ENCODE results near the gene TBX6.

Gene TBX6

DNA sequence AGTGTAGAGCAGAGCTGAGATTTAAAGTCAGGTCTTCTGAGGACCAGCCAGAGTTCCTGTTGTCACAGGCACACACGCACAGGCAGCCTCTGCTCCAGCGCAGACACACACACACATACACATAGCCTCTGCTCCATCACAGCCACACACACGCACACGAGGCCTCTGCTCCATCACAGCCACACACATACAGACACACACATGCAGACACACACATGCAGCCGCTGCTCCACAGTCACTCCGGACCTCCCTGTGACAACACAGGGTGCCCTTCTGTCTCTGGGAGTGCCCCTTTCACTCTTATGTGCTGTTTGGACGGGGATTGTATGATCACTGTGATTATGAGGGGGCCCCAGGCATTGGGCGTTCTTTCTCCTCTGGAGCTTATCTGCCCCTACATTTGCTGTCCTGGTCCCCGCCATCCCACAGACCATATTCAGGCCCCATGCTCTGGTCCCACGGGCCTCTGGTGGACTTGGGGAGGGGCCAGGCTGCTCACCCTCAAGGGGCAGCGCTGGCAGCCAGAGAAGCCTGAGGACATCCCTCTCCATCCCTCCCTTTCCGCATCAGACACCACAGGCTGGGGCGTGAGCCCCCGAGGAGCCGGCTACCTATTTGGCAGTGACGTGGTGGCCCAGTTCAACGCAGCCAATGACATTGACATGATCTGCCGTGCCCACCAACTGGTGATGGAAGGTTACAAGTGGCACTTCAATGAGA, 7.5 kb downstream of the TBX6 start:
- TF ChIP-seq FOXP2 (optimal IDR thresholded peaks at IDR 0.05; ENCODE audit: borderline replicate concordance, extremely low read depth, extremely low read length, insufficient read depth), result no peak
- TF ChIP-seq POLR2AphosphoS5 (IDR thresholded peaks at IDR 0.05; ENCODE audit: low read depth, low read length), result no peak; the same call in 1 of the 2 replicates
- TF ChIP-seq TAF1 (IDR thresholded peaks at IDR 0.05; ENCODE audit: borderline replicate concordance, insufficient read depth, low read length), result no peak
- no peak for TF ChIP-seq SIN3A (IDR thresholded peaks at IDR 0.05; ENCODE audit: borderline replicate concordance, insufficient read depth, low read length)
- TF ChIP-seq, protein P1, sequence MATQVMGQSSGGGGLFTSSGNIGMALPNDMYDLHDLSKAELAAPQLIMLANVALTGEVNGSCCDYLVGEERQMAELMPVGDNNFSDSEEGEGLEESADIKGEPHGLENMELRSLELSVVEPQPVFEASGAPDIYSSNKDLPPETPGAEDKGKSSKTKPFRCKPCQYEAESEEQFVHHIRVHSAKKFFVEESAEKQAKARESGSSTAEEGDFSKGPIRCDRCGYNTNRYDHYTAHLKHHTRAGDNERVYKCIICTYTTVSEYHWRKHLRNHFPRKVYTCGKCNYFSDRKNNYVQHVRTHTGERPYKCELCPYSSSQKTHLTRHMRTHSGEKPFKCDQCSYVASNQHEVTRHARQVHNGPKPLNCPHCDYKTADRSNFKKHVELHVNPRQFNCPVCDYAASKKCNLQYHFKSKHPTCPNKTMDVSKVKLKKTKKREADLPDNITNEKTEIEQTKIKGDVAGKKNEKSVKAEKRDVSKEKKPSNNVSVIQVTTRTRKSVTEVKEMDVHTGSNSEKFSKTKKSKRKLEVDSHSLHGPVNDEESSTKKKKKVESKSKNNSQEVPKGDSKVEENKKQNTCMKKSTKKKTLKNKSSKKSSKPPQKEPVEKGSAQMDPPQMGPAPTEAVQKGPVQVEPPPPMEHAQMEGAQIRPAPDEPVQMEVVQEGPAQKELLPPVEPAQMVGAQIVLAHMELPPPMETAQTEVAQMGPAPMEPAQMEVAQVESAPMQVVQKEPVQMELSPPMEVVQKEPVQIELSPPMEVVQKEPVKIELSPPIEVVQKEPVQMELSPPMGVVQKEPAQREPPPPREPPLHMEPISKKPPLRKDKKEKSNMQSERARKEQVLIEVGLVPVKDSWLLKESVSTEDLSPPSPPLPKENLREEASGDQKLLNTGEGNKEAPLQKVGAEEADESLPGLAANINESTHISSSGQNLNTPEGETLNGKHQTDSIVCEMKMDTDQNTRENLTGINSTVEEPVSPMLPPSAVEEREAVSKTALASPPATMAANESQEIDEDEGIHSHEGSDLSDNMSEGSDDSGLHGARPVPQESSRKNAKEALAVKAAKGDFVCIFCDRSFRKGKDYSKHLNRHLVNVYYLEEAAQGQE (IDR thresholded peaks at IDR 0.05; ENCODE audit: insufficient read depth in 1 of 2, low read depth in 2 of 2, low read length in 2 of 2), result no peak

DNA sequence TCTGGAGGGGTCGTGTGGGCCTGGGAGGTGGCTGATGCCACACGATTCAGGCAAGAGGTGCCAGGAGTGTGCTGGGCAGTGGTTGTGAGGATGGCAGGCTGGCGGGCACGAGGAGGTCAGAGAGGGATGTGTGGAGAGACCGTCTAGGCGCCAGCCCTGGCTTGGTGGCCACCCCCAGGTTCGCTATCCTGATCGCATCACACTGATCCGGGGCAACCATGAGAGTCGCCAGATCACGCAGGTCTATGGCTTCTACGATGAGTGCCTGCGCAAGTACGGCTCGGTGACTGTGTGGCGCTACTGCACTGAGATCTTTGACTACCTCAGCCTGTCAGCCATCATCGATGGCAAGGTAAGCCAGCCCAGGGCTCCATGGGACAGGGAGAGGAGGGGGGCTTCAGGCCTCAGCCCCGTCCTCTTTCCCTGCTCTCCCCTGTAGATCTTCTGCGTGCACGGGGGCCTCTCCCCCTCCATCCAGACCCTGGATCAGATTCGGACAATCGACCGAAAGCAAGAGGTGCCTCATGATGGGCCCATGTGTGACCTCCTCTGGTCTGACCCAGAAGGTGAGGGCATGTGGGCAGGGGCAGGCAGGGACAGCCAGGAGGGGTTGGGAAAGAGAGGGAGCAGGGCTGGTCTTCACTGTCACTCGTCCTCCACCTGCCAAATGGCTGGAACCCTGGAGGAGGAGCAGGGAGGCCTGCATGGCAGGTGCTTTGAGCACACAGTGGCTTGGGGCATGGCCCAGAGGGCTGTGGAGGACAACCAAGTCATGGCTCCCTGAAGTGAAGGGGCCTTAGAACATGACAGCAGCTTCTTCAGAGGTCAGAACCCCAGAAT, 8.3 kb downstream of the TBX6 start:
- TF ChIP-seq POLR2AphosphoS5 (IDR thresholded peaks at IDR 0.05; ENCODE audit: low read depth, low read length) (no peak; the same call in 1 of the 2 replicates), SIN3A (IDR thresholded peaks at IDR 0.05; ENCODE audit: borderline replicate concordance, insufficient read depth, low read length) (no peak), FOXP2 (optimal IDR thresholded peaks at IDR 0.05; ENCODE audit: borderline replicate concordance, extremely low read depth, extremely low read length, insufficient read depth) (no peak), TAF1 (IDR thresholded peaks at IDR 0.05; ENCODE audit: borderline replicate concordance, insufficient read depth, low read length) (no peak)
- TF ChIP-seq, protein P1 (IDR thresholded peaks at IDR 0.05; ENCODE audit: insufficient read depth in 1 of 2, low read depth in 2 of 2, low read length in 2 of 2), result no peak

- TF ChIP-seq POLR2AphosphoS5 (IDR thresholded peaks at IDR 0.05; ENCODE audit: low read depth, low read length) (no peak), SIN3A (IDR thresholded peaks at IDR 0.05; ENCODE audit: borderline replicate concordance, insufficient read depth, low read length) (no peak), TAF1 (IDR thresholded peaks at IDR 0.05; ENCODE audit: borderline replicate concordance, insufficient read depth, low read length) (no peak), FOXP2 (optimal IDR thresholded peaks at IDR 0.05; ENCODE audit: borderline replicate concordance, extremely low read depth, extremely low read length, insufficient read depth) (no peak)
Observed at GRCh38 chr16:30082545-30083090, 9.1 kb downstream of the TBX6 start.

GRCh38 chr16:30079480-30079879, 12.2 kb downstream of the TBX6 start:
- TF ChIP-seq, protein P1 (IDR thresholded peaks at IDR 0.05; ENCODE audit: insufficient read depth in 1 of 2, low read depth in 2 of 2, low read length in 2 of 2), result no peak
- TF ChIP-seq POLR2AphosphoS5 (IDR thresholded peaks at IDR 0.05; ENCODE audit: low read depth, low read length), result no peak
- no peak for TF ChIP-seq TAF1 (IDR thresholded peaks at IDR 0.05; ENCODE audit: borderline replicate concordance, insufficient read depth, low read length)
- TF ChIP-seq FOXP2 (optimal IDR thresholded peaks at IDR 0.05; ENCODE audit: borderline replicate concordance, extremely low read depth, extremely low read length, insufficient read depth), result no peak
- no peak for TF ChIP-seq SIN3A (IDR thresholded peaks at IDR 0.05; ENCODE audit: borderline replicate concordance, insufficient read depth, low read length)

DNA sequence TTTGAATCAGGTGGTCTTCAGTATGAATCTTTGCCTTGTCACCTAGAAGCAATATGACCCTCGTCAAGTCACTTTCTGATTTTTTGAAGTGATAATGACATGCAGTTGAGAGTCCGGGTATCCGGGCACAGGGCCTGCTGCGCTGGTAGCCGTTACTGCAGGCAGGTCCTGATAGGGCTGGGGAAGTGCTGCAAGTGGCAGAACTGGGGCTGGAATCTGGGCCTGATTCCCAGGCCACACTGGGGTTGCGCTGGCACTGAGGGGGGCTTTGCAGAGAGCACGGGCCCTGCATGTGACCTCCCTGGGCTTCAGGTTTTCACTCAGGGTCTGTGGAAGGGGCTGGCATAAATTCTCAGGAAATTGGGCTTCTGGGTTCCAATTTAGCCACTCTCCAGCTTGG, 13.0 kb downstream of the TBX6 start:
- TF ChIP-seq FOXP2 (optimal IDR thresholded peaks at IDR 0.05; ENCODE audit: borderline replicate concordance, extremely low read depth, extremely low read length, insufficient read depth), result no peak
- TF ChIP-seq, protein P1 (IDR thresholded peaks at IDR 0.05; ENCODE audit: insufficient read depth in 1 of 2, low read depth in 2 of 2, low read length in 2 of 2), result no peak
- no peak for TF ChIP-seq POLR2AphosphoS5 (IDR thresholded peaks at IDR 0.05; ENCODE audit: low read depth, low read length)

Measured in PFSK-1 (cell line).